ENCODE measurements around the gene CNGA2.

The CNGA2 gene

DNA sequence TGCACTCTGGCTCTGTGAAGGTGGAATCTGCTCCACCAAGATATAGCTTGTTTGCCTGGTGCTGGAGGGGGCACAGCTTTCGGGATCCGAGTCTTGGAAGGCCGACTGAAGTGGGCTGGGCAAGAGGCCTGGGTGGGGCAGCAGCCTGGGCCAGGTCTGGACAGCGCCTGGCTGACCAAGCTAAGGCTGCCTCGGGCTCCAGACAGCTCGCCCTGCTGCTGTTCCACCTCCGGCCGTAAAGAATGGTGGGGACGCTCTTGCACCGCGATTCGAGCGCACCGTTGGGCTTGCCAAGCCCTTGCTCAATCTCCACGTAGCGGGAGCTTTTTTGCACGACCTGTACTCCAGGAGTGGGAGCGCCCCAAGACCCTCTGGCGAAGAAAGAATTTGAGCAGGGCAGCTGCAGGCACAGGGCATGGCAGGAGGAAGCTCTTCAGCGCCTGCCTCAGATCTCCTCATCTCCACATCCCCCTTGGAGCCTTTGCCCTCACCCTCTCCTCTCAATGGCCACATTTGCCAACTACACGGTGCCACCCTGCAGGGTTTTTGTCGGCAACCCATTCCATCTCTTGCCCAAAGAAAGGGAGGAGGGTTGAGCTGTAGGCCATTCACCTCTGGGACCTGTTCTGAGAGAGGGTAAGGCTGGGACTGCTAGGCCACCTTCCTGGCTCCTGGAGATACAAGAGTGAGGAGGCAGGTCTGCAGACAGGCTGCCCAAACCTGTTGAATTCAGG is 18.9 kb downstream of the CNGA2 start:
- peak; percentile 20 for DNase-seq (ENCODE audit: low read depth)

DNA sequence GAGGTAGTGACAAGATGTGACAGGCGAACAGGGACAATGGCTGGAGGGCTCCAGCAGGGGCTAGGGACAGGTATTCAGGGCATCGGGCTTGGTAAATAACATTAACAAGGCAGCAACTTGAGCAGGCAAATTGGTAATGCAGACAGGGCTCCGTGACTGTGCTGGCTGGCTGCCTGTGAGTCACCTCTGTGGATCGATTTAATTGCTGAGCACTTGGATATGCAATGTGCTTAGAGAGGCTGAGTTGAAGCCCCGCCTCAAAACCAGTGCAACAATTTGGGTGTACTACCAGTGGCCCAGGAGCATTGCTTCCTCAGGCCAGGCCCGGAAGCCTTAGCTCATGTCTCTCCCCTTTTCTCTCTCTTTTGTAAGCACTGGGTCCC is 19.5 kb downstream of the CNGA2 start:
- peak; percentile 41 for DNase-seq (ENCODE audit: low read depth)

DNA sequence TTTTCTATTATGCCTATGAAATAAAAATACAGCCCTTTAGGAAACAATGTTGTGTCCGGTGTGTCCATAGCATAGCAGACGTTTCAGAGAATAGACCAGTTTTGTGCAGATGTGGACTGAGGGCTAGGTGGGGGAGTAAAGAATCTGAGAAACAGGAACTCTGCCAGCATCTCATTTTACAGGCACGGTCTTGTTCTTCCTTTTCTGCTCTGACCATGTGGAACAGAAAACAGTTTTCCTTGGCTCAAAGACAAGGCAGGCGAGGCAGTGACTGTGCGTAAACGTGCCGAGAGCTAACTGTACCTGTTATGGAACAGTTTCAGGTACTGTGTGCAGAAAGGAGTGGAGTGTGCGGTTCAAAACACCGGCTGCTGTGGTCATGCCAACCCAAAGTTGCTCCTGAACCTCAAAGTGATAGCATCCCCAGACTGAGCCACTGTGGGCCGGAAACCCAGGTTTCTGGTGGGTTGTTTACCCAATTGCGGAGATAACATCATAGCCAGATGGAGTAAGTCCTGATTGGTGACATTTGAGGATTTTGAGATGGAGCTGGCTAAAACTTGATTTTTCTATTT is 20.2 kb downstream of the CNGA2 start:
- no peak for DNase-seq (ENCODE audit: low read depth)

DNA sequence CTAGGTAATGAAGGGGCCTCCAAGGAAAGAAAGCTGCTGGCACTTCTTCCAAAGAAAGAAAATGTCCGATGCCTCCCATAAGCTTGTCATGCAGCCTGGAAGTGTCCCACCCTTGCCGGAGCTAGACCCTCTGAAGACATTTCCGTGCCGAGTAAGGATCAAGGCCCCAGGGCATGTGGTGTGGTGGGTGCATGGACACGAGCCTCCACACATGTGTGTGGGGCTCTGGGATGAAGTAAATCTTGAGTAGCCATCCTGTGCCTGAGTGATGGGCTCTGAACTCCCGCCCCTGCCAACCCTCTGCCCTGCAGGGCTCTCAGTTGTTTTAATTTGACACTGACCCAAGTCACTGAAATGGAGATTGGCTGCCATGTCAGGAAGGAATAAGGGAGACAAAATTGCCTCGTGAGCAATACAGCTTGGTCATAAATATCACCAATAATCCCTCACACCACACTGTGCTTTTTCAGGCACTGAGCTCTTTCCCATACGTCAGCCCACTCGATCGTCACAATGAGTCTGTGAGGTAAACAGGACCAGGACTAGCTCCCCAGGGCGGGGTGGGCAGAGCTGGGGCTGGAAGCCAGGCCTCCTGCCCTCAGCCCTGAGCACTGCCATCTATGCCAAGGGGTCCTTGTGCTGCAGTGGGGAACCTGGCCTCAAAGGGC is 24.6 kb downstream of the CNGA2 start:
- DNase-seq (ENCODE audit: low read depth): no peak

DNA sequence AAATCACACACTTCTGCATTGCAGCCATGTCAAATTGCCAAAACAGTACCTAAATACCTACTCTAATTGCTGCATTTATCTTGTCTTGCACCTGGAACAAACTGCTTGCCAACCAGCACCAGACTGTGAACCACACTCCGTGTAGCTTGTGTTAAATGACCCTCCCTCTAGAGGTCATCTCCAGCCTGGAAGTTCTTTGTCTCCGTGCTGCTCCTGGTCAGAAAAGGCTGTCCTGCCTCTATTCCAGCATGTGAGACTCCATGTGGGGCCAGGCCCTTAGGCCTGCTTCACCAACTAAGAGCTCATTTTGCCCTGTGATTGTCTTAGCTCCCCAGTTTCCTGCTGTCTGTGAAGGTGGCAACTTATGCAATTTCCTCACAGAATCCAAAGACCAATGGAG is 28.3 kb downstream of the CNGA2 start:
- no peak for DNase-seq (ENCODE audit: low read depth)

DNA sequence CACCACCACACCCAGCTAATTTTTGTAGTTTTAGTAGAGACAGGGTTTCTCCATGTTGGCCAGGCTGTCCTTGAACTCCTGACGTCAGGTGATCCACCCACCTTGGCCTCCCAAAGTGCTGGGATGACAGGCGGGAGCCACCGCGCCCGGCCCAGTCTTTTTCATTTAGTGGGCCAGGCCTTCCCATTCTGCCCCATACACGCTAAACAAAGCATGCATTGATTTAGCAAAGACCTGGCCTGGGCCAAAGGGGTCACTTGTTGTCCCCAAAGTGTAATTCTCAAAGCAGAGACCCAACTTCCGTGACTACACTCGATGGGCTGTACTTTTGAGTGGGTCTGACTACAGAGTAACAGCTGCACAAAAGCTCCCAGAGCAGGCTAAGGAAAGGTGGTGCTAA is 29.2 kb downstream of the CNGA2 start:
- no peak for DNase-seq (ENCODE audit: low read depth)

DNA sequence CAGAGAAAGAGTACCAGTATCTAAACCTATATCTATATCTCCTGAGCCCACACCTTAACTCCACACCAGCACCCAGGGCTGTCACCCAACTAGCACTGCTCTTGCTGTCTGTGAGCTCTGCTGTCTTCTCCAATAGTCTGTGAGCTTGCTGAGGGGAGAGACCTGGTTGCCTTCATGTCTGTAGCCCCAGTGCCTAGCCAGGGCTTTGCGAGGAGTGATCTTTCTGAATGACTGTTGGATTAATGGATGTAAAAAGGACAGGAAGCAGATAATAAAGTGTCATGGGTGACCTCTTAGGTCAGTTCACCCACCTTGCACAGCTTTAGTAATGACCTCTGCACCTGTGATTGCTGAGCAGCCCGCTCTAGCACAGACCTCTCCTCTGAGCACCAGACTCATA is 30.5 kb downstream of the CNGA2 start:
- no peak for DNase-seq (ENCODE audit: low read depth)

DNA sequence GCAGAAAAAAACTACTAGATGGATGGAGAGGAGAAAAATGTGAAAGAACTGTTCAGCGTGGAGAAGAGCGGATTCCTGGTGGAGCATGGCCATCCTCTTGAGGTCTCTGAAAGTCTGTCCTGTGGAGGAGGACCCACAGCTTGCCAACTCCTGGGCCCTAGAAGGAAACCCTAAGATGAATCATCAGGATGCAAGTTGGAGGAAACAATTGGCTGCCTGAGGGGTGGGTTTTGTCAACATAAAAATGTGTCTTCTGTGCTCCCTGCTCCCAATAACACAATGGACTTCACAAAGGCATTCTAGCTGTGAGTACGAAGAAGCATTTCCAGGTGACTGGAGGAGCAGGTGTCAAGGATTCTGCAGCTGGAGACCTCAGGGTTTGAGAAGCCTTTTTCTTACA is 37.2 kb downstream of the CNGA2 start:
- DNase-seq (ENCODE audit: low read depth): no peak

DNA sequence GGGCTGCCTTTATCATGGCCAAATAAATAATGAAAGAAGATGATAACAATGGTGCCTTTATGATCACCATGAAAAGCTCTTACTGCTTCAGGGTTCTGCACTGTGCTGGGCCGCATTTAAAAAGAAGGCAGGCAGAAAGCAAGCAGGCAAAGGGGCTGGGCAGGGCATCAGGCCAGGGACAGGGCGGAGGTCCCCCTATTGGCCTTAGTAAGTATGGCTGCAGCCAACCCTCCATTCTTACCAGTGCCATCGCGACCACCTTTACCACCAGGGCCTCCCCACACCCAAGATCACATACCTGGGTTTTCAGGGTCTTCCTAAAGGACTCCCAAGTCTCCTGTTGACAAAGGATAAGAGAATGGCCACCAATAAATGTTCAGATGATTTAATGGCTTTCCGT is 38.9 kb downstream of the CNGA2 start:
- no peak for DNase-seq (ENCODE audit: low read depth)

DNA sequence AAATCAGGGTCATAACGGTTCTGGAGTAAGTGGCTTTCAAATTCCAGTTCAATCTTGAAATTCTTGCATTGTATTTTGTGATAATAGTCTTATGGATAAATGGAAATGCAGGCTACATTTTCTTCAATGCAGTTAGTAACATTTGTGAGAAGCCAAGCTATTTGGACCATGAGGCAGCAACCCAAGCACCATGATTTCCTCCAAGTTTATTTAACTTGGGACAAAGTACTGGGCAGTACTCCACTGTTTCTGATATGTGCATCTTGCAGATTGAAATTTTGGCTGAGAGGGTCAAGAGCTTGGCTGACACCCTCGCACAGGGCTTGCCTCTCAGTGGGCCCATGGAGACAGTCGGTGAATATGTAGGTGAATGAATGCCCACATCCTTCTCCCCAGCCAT is 39.9 kb downstream of the CNGA2 start:
- DNase-seq (ENCODE audit: low read depth): no peak

DNA sequence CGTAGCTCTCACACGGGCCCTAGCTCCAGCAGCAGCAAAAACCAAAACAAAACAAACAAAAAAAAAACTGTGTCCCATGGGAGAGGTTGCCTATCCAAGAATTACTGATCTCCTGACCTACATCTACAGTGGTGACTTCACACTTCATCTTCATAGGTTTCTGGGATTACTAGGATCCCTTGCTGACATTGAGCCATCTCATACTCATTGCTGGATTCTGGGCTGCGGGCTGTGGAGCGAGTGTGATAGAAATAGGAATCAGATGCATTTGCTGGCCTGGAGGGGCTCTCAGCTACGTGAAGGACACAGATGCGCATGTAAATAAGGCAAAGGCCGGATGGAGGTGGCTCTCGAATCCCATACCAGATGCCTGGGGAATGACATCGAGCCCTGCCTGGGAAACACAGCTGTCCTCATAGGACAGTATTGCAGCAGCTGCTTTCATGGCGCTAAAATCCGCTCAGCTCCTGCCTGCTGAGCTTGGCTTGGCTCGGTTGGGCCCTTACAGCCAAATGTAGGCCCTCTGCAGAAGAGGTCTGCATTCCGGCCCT is 41.7 kb downstream of the CNGA2 start:
- no peak for DNase-seq (ENCODE audit: low read depth)

DNA sequence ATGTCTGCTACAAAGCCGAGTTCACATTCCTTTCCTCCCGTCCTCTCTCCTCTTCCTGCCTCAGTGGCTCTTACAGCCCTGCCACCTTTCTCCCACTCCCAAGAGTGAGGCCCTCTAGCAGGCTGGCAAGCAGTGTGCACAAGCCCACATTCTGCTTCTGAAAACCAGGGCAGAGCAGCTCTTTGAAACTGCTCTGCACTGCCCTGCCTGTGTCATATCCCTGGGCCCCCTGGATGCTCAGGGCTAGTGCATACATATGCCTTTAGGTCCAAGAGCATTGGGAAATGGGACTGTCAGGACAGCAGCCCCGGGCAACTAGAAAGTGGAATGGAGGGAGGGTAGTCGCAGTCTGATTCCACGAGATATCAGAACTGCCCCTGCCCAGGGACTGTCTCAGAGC is 42.4 kb downstream of the CNGA2 start:
- DNase-seq (ENCODE audit: low read depth): no peak

DNA sequence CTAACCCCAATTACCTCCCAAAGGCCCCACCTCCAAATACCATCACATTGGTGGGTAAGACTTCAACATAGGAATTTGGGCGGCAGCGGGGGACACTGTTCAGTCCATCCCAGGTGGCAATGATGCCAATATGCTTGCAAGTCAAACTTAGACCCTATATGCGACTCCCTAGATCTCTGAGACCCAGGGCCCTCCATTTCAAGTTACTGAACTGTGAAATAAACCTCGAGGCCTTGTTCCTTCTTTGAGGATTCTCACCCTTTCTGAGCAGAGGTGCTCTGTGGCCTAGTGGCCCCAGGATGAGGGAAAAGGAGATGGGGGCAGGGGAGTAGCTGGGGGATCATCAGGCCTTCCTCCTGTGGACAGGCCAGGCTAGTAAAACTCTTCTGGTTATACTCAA is 44.7 kb downstream of the CNGA2 start:
- no peak for DNase-seq (ENCODE audit: low read depth)

DNA sequence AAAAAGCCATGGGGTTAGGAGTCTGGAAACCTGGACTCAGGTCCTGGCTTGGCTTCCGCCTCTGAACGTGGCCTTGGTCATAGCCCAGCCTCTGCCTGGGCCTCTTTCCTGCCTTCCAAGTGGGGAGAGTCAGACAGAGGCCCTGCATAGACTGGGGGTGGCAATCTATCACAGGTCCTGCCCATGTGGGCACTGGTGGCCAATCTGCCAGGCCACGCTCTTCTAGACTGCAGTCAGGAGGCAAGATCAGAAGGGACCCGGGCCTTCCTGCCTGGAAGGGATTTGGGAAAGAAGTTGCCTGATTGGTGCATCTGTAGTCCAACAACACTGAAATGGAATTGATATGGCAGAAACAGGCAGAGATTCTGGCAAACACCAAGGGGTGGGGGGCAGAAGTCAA is 46.1 kb downstream of the CNGA2 start:
- no peak for DNase-seq (ENCODE audit: low read depth)

DNA sequence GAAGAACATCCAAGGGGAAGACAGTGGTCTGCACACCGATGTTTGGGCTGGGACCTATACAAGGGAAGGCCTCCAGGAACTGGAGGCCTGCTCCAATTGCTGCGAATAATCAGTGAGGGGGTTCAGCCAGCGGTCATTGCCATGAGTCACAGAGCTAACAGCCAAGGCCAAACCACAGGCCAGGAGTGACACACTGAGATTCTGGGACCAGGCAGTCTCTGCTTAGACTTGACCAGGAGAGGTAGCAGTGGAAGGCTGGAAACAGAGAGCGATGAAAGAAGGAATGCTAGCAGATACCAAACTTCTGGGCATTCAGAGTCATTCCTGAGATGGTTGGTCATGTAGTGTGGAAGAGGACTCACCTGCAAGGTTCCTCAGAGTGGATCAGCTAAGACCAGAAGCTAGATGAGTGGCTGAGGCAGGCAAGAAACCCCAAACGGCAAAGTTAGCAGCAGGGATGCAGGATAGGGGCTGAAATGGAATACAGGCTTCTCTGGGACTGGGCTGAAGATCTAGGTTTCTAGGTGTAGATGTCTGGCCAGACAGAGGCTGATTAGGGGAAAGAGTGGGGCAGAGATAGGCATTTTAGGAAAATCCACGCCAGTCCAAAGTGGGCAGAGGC is 54.7 kb downstream of the CNGA2 start:
- DNase-seq (ENCODE audit: low read depth): peak; percentile 33

DNA sequence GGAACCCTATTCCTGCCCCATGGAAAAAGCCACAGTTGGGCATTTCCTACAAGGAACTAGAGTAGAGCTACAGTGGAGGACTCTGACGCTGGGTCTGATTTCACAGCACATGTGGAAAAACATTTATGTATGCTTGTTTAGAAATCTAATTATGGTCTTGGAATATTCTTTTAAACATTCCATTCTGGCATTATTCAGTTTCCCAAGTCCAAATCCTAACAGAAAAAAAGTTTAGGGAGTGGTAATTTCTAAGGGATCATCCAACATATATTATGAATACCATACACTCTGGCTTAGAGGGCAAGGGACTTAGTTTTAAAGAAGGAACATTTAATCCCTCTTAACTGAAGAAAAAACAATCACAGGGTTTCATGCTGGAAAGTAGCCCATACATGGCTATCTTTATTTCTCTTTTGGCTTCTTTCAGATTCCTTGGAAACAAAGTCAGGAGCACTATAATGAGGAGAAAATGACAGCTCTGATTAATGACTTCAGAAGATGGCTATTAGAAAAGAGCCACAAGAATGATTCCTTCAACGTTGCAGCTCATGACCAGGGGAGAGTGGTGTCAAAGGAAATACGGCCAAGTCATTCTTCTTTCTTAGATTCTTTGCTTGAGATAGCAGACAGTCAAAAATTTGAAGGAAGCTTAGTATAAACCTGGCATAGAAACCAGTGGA is 56.1 kb downstream of the CNGA2 start:
- no peak for DNase-seq (ENCODE audit: low read depth)

DNA sequence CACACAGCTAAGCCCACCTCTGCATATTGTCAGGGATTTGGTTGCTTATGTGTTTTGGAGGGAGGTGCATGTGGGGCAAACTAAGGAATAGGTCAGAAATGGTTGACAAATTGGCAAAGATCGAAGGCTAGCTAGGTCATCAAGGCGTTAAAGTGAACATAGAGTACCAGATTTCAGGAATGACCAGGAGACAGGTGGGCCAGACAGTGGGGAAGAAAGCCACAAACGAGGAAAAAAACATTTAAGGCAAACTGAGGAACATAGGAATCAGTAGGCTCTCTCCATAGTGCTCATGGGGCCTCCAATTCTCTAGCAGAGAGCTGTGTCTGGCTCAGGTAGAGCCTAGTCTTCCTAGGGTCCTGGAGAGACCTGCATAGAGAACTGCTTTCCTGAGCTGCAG is 57.4 kb downstream of the CNGA2 start:
- no peak for DNase-seq (ENCODE audit: low read depth)

DNA sequence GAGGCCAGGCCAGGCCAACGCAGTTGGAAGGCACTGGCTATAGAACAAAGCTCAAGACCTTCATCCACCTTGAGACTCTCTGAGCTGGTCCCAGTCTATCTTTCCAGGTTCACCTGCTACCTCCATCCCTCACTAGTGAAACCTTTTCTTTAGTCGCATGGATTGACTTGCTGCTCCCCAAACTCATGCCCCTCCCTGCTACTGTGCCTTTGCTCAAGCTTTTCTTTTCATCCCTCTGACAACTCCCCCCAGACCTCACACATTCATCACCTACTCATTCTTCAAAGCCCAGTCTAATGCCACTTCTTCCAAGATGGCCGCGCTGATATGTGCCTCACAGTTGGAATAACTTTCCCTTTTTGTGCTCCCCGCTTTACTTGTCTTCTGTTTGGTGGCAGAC is 58.0 kb downstream of the CNGA2 start:
- DNase-seq (ENCODE audit: low read depth): no peak

DNA sequence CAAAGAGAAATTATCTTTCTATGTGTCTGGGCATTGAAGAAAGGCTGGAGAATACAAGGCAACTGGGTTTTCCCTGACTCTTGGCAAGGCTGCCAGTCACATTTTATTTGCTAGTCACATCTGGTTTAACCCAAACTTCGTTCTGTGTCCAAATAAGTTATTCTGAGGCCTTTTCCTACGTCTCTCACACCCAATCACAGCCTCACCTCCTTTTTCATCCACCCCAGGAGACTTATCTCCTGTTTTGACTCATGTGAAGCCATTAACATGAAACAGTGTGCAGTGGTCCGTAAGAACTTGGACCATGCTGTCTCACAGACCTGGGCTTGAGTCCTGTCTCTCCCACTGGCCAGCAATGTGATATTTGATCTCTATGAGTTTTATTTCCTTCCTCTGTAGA is 59.3 kb downstream of the CNGA2 start:
- no peak for DNase-seq (ENCODE audit: low read depth)
